ENCODE data around the gene CDC25B. TPM values are rescaled to one million over a fixed set of nuclear protein-coding genes. Genes with fewer than 3 reads are reported as not detected.
A peak's percentile ranks its signal among the peaks of the same experiment; 100 is the strongest.

Gene CDC25B
- total and polyA plus RNA-seq, 2 of the 13 experiments (the other 11 are each of a cell fraction or from before 2014, with no cell fraction given) = 14.5 to 19.4 TPM

GRCh38 chr20:3812975-3813847 is 17.1 kb downstream of the CDC25B start (continued):
- TF ChIP-seq SOX6 (IDR thresholded peaks at IDR 0.05) = no peak
- no peak for TF ChIP-seq SOX6 (CRISPR knock-in tag; IDR thresholded peaks at IDR 0.05)
- no peak for TF ChIP-seq FOXO4 (CRISPR knock-in tag; conservative IDR thresholded peaks at IDR 0.05)
- TF ChIP-seq HNF1A (IDR thresholded peaks at IDR 0.05; ENCODE audit: low read depth) = no peak
- no peak for TF ChIP-seq HNF1A (CRISPR knock-in tag; IDR thresholded peaks at IDR 0.05; ENCODE audit: borderline replicate concordance)
- TF ChIP-seq ELF1 (CRISPR knock-in tag; IDR thresholded peaks at IDR 0.05) = no peak
- no peak for TF ChIP-seq ZNF703 (CRISPR knock-in tag; IDR thresholded peaks at IDR 0.05; ENCODE audit: borderline replicate concordance)
- no peak for TF ChIP-seq TEAD3 (CRISPR knock-in tag; optimal IDR thresholded peaks at IDR 0.05; ENCODE audit: borderline replicate concordance)
- no peak for TF ChIP-seq ZSCAN9 (CRISPR knock-in tag; IDR thresholded peaks at IDR 0.05; ENCODE audit: borderline replicate concordance)
- TF ChIP-seq ZNF343 (CRISPR knock-in tag; IDR thresholded peaks at IDR 0.05) = no peak
- no peak for TF ChIP-seq FOXO1 (CRISPR knock-in tag; IDR thresholded peaks at IDR 0.05)
- no peak for TF ChIP-seq KLF11 (CRISPR knock-in tag; IDR thresholded peaks at IDR 0.05)
- TF ChIP-seq NFE2L1 (CRISPR knock-in tag; IDR thresholded peaks at IDR 0.05; ENCODE audit: borderline replicate concordance) = no peak
- TF ChIP-seq THRA (CRISPR knock-in tag; IDR thresholded peaks at IDR 0.05; ENCODE audit: borderline replicate concordance) = no peak
- TF ChIP-seq CEBPG (CRISPR knock-in tag; IDR thresholded peaks at IDR 0.05) = peak; percentile 43
- no peak for TF ChIP-seq FOXK1 (CRISPR knock-in tag; IDR thresholded peaks at IDR 0.05; ENCODE audit: borderline replicate concordance, low read depth)
- TF ChIP-seq ZNF121 (CRISPR knock-in tag; IDR thresholded peaks at IDR 0.05) = peak; percentile 99
- no peak for TF ChIP-seq REST (IDR thresholded peaks at IDR 0.05; ENCODE audit: borderline replicate concordance in 1 of 2, low read depth in 1 of 2, low read length in 2 of 2)
- TF ChIP-seq MYC (CRISPR knock-in tag; IDR thresholded peaks at IDR 0.05; ENCODE audit: borderline replicate concordance) = 0 out of 2 replicates have a peak, but pooled peaks have one; percentile 11

Data from HepG2 (cell line).